Esophagus muscularis mucosa (tissue), 4 donors: ENCODE data around the gene TPM3. TPM values are rescaled to one million over a fixed set of nuclear protein-coding genes. Genes with fewer than 3 reads are reported as not detected.
A peak's percentile ranks its signal among the peaks of the same experiment; 100 is the strongest.

ENCODE experiments used
- DNase-seq: peaks from one replicate; pipeline ENCODE4 v3.0.0-alpha.2; 2017; ENCODE audit errors: extremely low spot score
- H3K27ac ChIP-seq, 4 donors: fragments of 200-600 bp; sonication (generic); replicated peaks in 1 of 4; 1 replicate in 3 of 4; 2 replicates in 1 of 4; pipeline ENCODE4 v1.5.1; 2016 to 2019; ENCODE audit warnings: mild to moderate bottlenecking in 1 of 4
- H3K27me3 ChIP-seq, 4 donors: fragments of 200-600 bp; sonication (generic); one replicate each; pipeline versions ENCODE4 v1.5.1 to v1.6.0; 2016 to 2019
- H3K36me3 ChIP-seq, 4 donors: fragments of 200-600 bp; sonication (generic); one replicate each; pipeline ENCODE4 v1.5.1; 2016 to 2019
- H3K4me1 ChIP-seq, 4 donors: fragments of 200-600 bp; sonication (generic); one replicate each; pipeline ENCODE4 v1.5.1; 2016 to 2019
- H3K4me3 ChIP-seq, 4 donors: fragments of 200-600 bp; sonication (generic); 1 replicate in 2 of 4; 2 replicates in 2 of 4; pipeline ENCODE4 v1.5.1; 2016 to 2019; ENCODE audit warnings: mild to moderate bottlenecking in 4 of 4, moderate library complexity in 1 of 4
- H3K9me3 ChIP-seq, 4 donors: fragments of 200-600 bp; sonication (generic); 1 replicate in 3 of 4; 2 replicates in 1 of 4; pipeline ENCODE4 v1.5.1; 2016 to 2019
- CTCF ChIP-seq, 3 experiments: fragments of 200-600 bp in 2 of 3; fragments of 450-650 bp in 1 of 3; sonication (generic) in 2 of 3; IDR thresholded peaks; one replicate each; pipeline ENCODE4 v1.5.1; 2017 to 2019; ENCODE audit warnings: antibody characterized with exemption in 3 of 3, mild to moderate bottlenecking in 2 of 3, moderate library complexity in 1 of 3
- EP300 ChIP-seq: sonication (generic); formaldehyde crosslinking; IDR thresholded peaks from one replicate; pipeline ENCODE4 v1.6.1; 2017; ENCODE audit warnings: antibody characterized with exemption
- POLR2A ChIP-seq: fragments of 450-650 bp; IDR thresholded peaks from one replicate; pipeline ENCODE4 v1.6.1; 2017; ENCODE audit warnings: antibody characterized with exemption, moderate library complexity, mild to moderate bottlenecking, low read depth
- POLR2AphosphoS5 ChIP-seq, 2 donors: sonication (generic); formaldehyde crosslinking; IDR thresholded peaks; one replicate each; pipeline ENCODE4 v1.6.1; 2017; ENCODE audit warnings: antibody characterized with exemption in 2 of 2
- WGBS: methylation state at CpG from one replicate; pipeline ENCODE4 v1.1.5; 2018; 5-methylcytosine and 5-hydroxymethylcytosine counted together
- intact Hi-C: fragments of 100-400 bp; cut with DNase I; formaldehyde crosslinking; loops from one replicate; pipeline ENCODE4 v1.15.1; 2023
- total RNA-seq, 4 donors: library from RNA; depleted of rRNA; stranded (reverse); fragments of >200 nt; gene quantifications; one replicate each; pipeline versions ENCODE4 v1.1.0 to v1.2.1, GENCODE V29; 2016

Gene TPM3
- total RNA-seq, 4 donors from 2014 or later, result 75.6 to 205 (median 131) TPM

DNA sequence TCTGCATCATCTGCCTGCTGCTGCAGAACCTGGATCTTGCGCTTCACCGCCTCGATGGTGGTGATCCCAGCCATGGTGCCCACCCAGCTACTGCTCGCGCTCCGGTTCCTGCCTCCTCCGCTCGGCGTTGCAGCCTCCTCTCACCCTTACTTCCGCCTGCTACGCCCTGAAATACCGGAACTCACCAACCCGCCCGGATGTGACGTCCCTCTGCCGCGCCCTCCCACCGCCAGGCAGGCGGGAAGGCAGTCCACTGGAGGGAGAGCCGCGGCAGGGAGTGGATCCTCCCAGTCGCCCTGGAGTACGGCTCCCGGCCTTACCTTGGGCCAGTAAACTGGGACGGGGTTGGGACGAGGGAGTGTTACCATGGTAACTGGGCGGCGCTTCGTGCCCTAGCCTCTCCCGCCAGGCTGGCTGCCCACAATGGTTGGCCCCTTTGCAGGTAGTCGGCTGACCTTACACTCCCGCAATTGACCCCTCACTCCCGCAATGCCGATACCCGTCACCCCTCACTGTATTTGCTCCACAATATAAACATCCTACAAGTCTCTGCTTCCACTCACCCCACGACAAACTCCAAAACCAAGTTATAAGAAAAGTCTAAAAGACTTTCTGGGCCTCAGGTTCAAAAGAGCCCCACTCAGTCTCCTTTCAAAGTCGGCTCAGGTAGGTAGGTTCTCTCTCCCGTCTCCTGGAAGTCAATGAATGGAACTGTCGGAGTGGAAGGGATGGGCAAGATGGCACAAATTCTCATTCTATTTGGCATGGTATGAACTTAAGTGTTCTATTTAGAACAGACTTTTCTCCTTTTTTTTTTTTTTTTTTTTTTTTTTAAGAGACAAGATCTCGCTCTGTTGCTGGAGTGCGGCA, 8.6 kb downstream of the TPM3 start:
- peak; percentile 99 for DNase-seq
- 7% methylated on average over 28 of the region's 41 CpGs for WGBS
- peak in 1 of 3 experiments; percentile 20 for TF ChIP-seq CTCF (IDR thresholded peaks at IDR 0.05)
- TF ChIP-seq EP300, result no peak
- TF ChIP-seq POLR2AphosphoS5 (IDR thresholded peaks at IDR 0.05), result peak; percentile 100
- peak; percentile 97 for TF ChIP-seq POLR2A
- H3K27ac ChIP-seq, result peak overlapping the region; percentile 88 to 95 (median 92)
- H3K27me3 ChIP-seq, result no peaks in the 10 kb centered on the region
- H3K9me3 ChIP-seq, result no peaks in the 10 kb centered on the region
- peak overlapping the region; percentile 66 to 97 (median 95) for H3K4me3 ChIP-seq
- intact Hi-C loops, result loop anchor here (5.0 kb wide), 1 partner anchor 191 kb away; the partner anchor contains the start of gene RPS27
- peaks cover 38 to 49% (median 46%) of the 10 kb centered on the region in 4 donors for H3K4me1 ChIP-seq
- peaks cover 0 to 15% (median 4%) of the 10 kb centered on the region in 4 donors for H3K36me3 ChIP-seq

GRCh38 chr1:154182344-154183045, 9.4 kb downstream of the TPM3 start:
- H3K27me3 ChIP-seq, result no peaks in the 10 kb centered on the region

GRCh38 chr1:154181944-154182343, 10.0 kb downstream of the TPM3 start:
- H3K9me3 ChIP-seq, result no peaks in the 10 kb centered on the region
- peaks cover 0 to 15% (median 4%) of the 10 kb centered on the region in 4 donors for H3K36me3 ChIP-seq
- no peak for TF ChIP-seq POLR2AphosphoS5 (IDR thresholded peaks at IDR 0.05)
- TF ChIP-seq EP300, result no peak
- no peak for TF ChIP-seq CTCF (IDR thresholded peaks at IDR 0.05)
- no peak for TF ChIP-seq POLR2A
- no peak for DNase-seq
- peak overlapping the region; percentile 88 to 95 (median 92) for H3K27ac ChIP-seq
- H3K4me3 ChIP-seq, result peak overlapping the region; percentile 66 to 97 (median 95)
- no peaks in the 10 kb centered on the region for H3K27me3 ChIP-seq
- 3% methylated on average over 4 of the region's 6 CpGs for WGBS
- intact Hi-C loops, result loop anchor here (5.0 kb wide), 1 partner anchor 190 kb away; the partner anchor contains the start of gene RPS27
- peaks cover 48 to 62% (median 60%) of the 10 kb centered on the region in 4 donors for H3K4me1 ChIP-seq

More at GRCh38 chr1:154182344-154183045, 9.4 kb downstream of the TPM3 start:
- H3K36me3 ChIP-seq, result peaks cover 0 to 15% (median 4%) of the 10 kb centered on the region in 4 donors
- under 1% methylated on average over 30 of the region's 35 CpGs for WGBS
- H3K4me1 ChIP-seq, result peaks cover 43 to 57% (median 54%) of the 10 kb centered on the region in 4 donors
- no peak for DNase-seq
- H3K4me3 ChIP-seq, result peak overlapping the region; percentile 66 to 97 (median 95)
- peak overlapping the region; percentile 88 to 95 (median 92) for H3K27ac ChIP-seq
- intact Hi-C loops, result loop anchor here (5.0 kb wide), 1 partner anchor 190 kb away; the partner anchor contains the start of gene RPS27
- no peaks in the 10 kb centered on the region for H3K9me3 ChIP-seq
- TF ChIP-seq CTCF (IDR thresholded peaks at IDR 0.05) (no peak), POLR2AphosphoS5 (IDR thresholded peaks at IDR 0.05) (peak in 1 of 2 donors; percentile 70), POLR2A (no peak)

DNA sequence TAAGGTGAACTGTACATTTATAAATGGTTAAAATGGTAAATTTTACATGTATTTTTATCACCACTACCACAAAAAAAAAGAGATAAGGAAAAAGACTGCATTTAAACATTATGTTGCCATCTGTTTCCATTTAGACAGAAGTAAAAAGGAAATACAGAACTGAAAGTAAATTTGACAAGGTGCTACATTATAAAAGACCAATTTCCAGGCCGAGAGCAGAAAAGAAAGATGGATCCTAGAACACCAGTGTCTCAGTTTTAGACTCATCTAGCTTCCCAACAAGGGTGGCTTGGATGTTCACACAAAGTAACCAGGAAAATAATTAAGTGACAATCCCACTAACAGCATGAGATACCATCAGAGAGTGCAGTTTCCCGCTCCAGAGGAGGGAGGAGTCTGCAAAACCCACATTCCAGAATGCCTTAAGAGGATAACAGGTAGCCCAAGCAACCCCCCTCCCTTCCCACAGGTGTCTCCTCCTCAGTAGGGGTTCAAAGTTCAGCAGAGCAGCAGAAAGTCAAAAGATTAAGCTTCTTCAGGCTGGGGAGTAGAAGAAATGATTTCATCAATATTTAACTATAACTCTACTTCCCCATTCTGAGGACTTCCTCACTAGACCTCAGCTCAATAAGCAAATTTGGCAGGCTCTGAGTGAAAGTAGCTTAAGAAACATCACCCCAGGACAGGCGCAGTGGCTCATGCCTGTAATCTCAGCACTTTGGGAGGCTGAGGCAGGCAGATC, 11.8 kb downstream of the TPM3 start:
- intact Hi-C loops, result loop anchor here (5.0 kb wide), 1 partner anchor 188 kb away; the partner anchor contains the start of gene RPS27
- Histone ChIP-seq H3K27me3 (no peaks in the 10 kb centered on the region), H3K4me3 (peak overlapping the region in 1 of 4 donors; percentile 7), H3K9me3 (no peaks in the 10 kb centered on the region), H3K36me3 (peaks cover 0 to 23% (median 9%) of the 10 kb centered on the region in 4 donors), H3K4me1 (peaks cover 59 to 79% (median 76%) of the 10 kb centered on the region in 4 donors), H3K27ac (peak overlapping the region in 3 of 4 donors; percentile 12 to 95 (median 30))
- DNase-seq, result no peak
- TF ChIP-seq EP300 (no peak), POLR2A (no peak)
- 70% methylated on average over 3 of the region's 3 CpGs for WGBS
